Erythroblast (primary cell): ENCODE measurements around the gene LDLRAP1.

Experiments
- GATA1 ChIP-seq: IDR thresholded peaks from 2 replicates; pipeline ENCODE4 v1.6.1; 2011; ENCODE audit warnings: low read depth, mild to moderate bottlenecking, control low read depth, low read length, moderate library complexity
- POLR2A ChIP-seq: IDR thresholded peaks from 2 replicates; pipeline ENCODE4 v1.6.1; 2011; ENCODE audit warnings: mild to moderate bottlenecking, low read length

- TF ChIP-seq POLR2A = no peak
- TF ChIP-seq GATA1 = no peak
Observed at GRCh38 chr1:25583519-25584370, 40.3 kb downstream of the LDLRAP1 start.
